Hepatic stellate cell (primary cell): Measurements from ENCODE around the gene SLC18A3.

ENCODE experiments used
- DNase-seq: peaks from one replicate; pipeline ENCODE4 v3.0.0; 2011; ENCODE audit warnings: low spot score

The SLC18A3 gene

DNA sequence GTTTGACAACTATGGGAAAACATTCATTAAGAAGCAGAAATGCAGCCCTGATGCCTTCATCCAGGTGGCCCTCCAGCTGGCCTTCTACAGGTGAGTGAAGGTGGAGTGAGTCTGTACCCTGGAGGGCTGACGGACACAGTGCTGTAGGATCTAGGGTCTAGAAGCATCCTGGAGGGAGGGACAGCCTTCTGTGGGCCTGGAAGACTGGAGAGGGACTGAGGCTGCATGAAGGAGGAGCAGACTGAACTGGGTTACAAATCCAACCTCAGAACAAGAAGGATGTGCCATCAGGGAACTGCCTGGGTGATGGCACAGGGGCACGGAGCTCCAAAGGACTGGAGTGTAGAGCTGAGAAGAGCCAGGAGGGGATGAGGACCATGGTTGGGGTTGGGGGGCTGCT lies 41.8 kb downstream of the SLC18A3 start:
- DNase-seq: no peak

DNA sequence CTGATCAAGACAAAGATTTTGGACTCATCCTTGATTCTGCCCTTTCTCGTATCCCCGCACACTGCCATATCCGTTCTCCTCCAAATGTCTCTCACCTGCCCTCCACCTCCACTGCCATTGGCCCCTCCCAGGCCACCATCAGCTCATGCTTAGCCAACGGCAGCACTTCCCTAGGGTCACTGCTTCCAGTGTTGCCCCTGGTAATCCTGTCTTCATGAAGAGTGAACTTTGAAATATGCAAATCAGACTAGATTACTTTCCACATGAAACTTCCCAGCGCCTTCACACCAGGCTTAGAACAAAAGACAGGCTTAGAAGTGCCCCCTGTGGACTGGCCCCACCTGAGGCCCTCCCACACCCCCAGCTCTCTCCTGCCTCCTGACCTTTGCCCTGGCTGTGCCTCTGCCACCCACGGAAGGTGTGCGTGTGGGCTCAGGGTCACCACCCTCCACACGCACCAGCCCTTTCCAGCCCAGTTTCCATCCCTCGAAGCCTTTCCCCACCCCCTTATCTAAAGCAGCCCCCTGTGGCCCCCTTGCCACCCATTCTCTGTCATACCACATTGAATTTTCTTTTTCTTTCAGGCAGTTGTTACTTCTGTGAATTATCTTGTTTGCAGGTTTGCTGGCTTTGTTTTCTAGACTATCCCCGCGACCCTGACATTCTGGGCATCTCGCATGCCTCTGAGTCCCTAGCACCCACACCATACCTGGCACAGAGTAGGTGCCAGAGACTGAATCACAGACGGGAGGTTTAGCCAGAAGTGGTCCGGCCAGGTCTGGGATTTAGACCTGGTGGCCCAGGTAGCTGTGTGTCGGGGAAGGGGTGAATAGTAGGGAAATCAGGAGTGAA lies 42.5 kb downstream of the SLC18A3 start:
- DNase-seq: no peak

DNA sequence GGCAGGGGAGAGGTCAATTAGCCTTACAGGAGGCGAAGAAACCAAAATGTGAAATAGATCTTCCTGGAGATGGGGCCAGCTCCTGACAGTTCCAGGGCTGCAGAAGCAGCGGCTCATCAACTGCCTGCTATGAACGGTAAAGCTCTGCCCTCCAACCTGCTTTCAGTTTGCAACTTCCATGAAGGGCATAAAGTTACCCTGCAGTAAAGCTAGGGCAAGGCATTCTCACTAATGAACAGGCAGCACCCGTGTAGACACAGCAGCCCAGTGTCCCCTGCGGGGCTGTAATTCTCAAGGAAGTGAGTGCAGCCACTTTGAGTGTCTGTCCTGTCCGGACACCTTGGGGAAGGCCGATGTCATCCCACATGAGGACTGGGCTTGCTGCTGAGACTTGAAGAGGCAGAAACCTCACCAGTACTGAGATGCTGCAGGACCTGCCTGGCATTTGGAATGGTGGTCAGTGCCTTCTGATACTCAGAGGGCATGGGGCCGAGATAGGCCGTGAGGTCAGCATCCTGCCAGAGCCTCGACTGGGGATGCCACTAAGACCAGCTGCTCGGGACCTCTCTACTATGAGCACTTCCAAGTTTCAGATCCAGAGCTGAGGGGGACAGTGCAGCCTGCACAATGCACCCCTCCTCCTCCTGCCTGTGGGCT lies 43.3 kb downstream of the SLC18A3 start:
- DNase-seq: no peak

DNA sequence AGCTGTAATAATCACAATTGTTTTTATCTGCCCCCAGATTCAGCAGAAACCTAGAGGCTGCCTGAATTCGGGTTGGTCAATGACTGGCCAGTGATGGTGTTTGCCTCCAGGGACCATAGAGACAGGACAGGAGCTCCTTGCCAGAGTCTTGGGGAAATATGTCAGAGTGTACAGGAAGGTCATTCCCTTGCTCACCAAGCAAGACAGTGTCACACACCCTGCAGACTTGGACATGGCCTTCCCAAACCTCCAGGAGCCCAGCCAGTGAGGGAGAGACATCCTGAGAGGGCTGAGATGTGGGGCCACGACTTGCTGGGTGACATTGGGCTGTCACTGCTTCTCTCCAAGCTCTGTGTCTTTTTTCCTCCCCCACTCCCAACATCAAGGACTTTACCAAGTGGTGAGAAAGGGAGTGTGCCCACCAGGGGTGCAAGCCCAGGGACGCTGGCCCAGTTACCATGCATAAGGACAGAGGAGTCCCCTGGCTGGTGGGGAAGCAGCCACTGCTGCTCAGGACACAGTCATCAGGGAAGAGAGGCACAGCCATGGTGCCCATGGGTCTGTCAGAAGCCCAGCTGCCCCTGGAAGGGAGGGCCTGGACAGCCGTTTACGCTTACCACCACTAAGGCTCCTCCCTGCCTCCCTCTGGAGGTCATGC lies 44.1 kb downstream of the SLC18A3 start:
- no peak for DNase-seq

DNA sequence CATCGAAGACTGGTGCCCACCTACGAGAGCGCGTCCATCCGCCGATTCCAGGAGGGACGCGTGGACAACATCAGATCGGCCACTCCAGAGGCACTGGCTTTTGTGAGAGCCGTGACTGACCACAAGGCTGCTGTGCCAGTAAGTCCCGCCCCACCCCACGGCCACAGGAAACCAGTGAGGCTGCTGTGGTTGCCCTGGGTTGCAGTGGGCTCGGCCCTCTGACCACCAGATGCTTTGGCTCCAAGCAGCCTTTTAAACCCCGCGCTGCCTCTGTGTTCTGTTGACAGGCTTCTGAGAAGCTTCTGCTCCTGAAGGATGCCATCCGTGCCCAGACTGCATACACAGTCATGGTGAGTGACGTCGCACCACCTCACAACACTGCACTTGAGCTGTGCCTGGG lies 45.0 kb downstream of the SLC18A3 start:
- DNase-seq: no peak

DNA sequence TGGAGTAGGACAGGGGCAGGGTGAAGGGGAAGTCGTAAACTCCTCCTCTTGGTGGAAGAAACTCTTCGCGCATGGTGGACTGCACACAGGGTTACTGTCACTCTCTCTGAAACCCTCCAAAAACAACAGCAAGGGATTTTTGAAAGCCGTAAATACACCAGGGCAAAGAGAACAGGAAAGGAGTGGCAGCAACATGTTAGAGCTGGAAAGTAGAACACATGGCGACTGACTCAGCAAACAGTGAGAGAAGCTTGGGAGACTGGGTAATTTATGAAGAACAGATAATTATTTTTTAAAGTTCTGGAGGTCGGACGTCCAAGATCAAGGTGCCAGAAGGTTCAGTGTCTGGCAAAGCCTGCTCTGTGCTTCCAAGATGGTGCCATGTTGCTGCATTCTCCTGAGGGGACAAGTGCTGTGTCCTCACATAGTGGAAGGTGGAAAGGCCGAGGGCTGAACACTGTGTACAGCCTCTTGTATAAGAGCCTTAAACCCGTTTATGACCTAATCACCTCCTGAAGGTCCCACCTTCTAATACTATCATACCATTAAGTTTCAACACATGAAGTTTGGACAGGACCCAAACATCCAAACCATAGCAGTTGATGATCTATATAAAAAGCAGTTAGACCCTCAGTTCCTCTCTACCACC lies 46.9 kb downstream of the SLC18A3 start:
- DNase-seq: no peak

DNA sequence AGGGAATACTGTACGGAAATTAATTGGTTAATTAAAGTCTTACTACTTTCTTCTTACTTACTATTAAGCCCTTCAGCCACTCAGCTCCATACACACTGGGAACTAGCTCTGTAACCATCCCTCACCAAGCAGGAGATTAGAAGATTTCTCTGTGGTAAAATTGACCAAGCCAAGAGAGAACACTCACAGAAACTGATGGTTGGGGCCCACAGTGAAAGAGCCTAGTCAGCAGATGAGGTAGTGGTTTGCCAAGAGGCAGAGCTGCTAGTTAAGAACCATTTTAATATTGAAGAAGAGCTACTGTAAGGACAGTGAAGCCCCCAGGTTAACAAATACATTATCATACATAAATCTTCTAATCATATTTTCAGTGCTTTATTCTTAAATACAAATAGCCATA lies 47.5 kb downstream of the SLC18A3 start:
- DNase-seq: no peak

DNA sequence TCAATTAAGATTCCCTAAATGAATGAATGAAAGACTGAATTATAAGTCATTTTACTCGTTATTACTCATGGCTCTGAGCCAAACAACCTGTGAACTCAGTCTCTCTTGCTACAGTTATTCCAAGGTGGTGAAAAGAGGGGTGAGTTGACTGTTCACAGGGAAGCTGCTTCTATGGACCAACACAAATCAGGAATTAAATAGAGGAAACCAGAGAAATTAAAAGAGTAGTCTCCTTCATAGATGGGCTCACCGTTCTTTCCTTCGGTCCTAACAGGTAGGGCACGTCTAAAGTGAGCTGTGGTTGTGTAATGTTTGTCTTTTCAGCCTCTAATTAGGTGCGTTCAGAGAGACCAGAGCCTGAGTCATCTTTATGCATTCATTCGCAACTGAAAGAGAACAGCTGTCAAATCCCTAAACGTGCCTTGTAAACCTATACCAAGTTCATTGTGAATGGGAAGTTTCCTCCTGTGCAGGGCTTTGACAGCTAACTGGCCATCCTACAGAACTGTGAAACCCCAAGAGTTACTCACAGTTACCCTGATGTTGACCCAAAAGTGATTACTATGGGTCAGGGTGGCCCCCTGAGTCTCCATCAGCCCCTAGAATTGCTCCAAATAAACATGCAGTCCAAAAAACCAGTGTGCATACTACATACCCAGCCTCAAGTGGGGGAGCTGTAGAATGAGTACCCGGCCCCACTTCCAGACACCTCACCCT lies 51.2 kb downstream of the SLC18A3 start:
- DNase-seq: no peak
